Glutamatergic neuron (in vitro differentiated cells): ENCODE results near the gene ELOVL2. TPM values are rescaled to one million over a fixed set of nuclear protein-coding genes. Genes with fewer than 3 reads are reported as not detected.

Experiments
- DNase-seq: peaks from one replicate; pipeline ENCODE4 v3.0.0; 2022
- H3K27ac Mint-ChIP-seq: one replicate; pipeline ENCODE4 v1.8.0; 2020; ENCODE audit warnings: mild to moderate bottlenecking, mixed read lengths, inconsistent platforms; ENCODE audit not compliant: unreplicated experiment
- H3K27me3 Mint-ChIP-seq: one replicate; pipeline ENCODE4 v1.8.0; 2020; ENCODE audit warnings: mild to moderate bottlenecking, moderate library complexity, mixed read lengths, inconsistent platforms; ENCODE audit not compliant: unreplicated experiment
- H3K36me3 Mint-ChIP-seq: one replicate; pipeline ENCODE4 v1.8.0; 2020; ENCODE audit warnings: mild to moderate bottlenecking, mixed read lengths, inconsistent platforms; ENCODE audit not compliant: unreplicated experiment
- H3K4me1 Mint-ChIP-seq: one replicate; pipeline ENCODE4 v1.8.0; 2020; ENCODE audit warnings: mild to moderate bottlenecking, low read depth, mixed read lengths, inconsistent platforms; ENCODE audit not compliant: unreplicated experiment
- H3K4me3 Mint-ChIP-seq: one replicate; pipeline ENCODE4 v1.8.0; 2020; ENCODE audit warnings: mild to moderate bottlenecking, mixed read lengths, inconsistent platforms; ENCODE audit not compliant: unreplicated experiment
- H3K9me3 Mint-ChIP-seq: one replicate; pipeline ENCODE4 v1.8.0; 2020; ENCODE audit warnings: mild to moderate bottlenecking, moderate library complexity, mixed read lengths, inconsistent platforms; ENCODE audit not compliant: unreplicated experiment
- total RNA-seq: library from RNA; stranded (reverse); fragmentation: NEBNext Ultra II Directional; extraction: Animal tissue kit (Norgen Biotek cat#: 25700); gene quantifications from one replicate; pipeline ENCODE4 v1.2.1, GENCODE V29; 2021; ENCODE audit not compliant: unreplicated experiment
- TF ChIP-seq, protein P1 (sequence below): fragments of 200-600 bp; sonication (generic); IDR thresholded peaks from one replicate; pipeline ENCODE4 v1.5.0; 2021; ENCODE audit not compliant: partially characterized antibody, unreplicated experiment

The ELOVL2 gene
- total RNA-seq, 1 donor from 2014 or later, result 10.6 TPM

DNA sequence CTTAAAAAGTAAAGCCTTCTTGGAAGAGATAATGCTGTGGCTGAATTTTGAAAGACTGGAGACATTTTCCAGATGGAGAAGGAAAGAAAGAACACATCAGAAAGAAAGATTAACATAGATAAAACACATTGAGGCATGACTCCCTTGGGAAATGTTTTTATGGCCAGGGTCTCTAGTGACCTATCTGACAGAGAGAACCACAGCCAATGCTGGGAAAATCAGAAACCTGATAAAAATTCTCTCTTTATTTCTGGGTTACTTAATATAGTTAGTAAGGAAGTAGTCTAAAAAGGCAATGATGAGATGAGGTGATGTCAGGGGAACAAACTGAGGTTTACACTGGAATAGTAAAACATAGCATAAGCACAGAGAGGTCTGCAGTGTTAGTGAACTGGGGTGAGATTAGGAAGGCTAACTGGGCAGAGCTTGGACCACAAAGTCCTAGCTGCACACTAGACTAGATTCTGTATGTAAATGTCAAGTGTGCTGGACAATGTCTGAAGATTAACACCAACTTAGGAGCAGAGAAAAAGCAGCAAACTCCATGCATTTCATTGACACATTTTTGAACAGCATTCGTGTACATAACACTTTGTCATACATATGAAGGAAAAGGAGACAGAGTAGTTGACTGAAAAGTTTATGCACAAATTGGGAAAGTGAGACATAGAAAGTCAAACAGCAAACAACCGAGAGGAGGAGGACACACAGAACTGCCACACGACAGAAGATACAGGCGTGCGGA is 31.0 kb downstream of the ELOVL2 start:
- peaks cover 4% of the 10 kb centered on the region for H3K27me3 Mint-ChIP-seq
- TF ChIP-seq, protein P1, sequence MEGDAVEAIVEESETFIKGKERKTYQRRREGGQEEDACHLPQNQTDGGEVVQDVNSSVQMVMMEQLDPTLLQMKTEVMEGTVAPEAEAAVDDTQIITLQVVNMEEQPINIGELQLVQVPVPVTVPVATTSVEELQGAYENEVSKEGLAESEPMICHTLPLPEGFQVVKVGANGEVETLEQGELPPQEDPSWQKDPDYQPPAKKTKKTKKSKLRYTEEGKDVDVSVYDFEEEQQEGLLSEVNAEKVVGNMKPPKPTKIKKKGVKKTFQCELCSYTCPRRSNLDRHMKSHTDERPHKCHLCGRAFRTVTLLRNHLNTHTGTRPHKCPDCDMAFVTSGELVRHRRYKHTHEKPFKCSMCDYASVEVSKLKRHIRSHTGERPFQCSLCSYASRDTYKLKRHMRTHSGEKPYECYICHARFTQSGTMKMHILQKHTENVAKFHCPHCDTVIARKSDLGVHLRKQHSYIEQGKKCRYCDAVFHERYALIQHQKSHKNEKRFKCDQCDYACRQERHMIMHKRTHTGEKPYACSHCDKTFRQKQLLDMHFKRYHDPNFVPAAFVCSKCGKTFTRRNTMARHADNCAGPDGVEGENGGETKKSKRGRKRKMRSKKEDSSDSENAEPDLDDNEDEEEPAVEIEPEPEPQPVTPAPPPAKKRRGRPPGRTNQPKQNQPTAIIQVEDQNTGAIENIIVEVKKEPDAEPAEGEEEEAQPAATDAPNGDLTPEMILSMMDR, result no peak
- H3K9me3 Mint-ChIP-seq, result peaks cover 2% of the 10 kb centered on the region
- H3K4me3 Mint-ChIP-seq, result no peak overlapping the region
- peaks cover 6% of the 10 kb centered on the region for H3K4me1 Mint-ChIP-seq
- H3K36me3 Mint-ChIP-seq, result no peaks in the 10 kb centered on the region
- H3K27ac Mint-ChIP-seq, result no peak overlapping the region
- no peak for DNase-seq

- Mint-ChIP-seq H3K4me1 (peaks cover 6% of the 10 kb centered on the region), H3K36me3 (no peaks in the 10 kb centered on the region)
- TF ChIP-seq, protein P1, result no peak
Observed at GRCh38 chr6:11012295-11012754, 31.8 kb downstream of the ELOVL2 start.

DNA sequence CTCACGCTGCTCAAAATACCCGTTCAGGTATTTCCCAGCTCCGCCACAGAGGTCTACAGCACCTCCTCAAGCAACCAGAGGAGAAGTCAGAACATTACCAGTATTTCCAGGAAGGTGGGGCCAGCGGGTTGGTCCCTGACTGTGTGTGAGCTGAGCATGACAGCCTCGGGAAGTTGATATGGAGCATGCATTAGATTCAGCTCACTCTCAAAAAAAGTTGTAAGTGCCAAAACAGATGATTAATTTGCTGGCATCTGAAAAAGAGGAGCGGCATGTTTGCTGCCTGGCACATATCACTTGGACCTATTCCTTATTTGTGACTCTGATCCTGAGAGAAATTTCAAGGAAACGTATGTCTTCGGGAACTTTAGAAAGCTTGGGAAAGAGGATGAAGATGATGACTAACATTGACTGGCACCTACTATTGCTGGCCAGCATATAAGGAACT is 32.3 kb downstream of the ELOVL2 start:
- Mint-ChIP-seq H3K27ac (no peak overlapping the region), H3K27me3 (peaks cover 4% of the 10 kb centered on the region), H3K9me3 (peaks cover 2% of the 10 kb centered on the region), H3K36me3 (no peaks in the 10 kb centered on the region), H3K4me3 (no peak overlapping the region), H3K4me1 (peaks cover 6% of the 10 kb centered on the region)
- no peak for DNase-seq
- TF ChIP-seq, protein P1, result no peak

More at GRCh38 chr6:11012295-11012754, 31.8 kb downstream of the ELOVL2 start:
- Mint-ChIP-seq H3K27ac (no peak overlapping the region), H3K9me3 (peaks cover 2% of the 10 kb centered on the region), H3K4me3 (no peak overlapping the region), H3K27me3 (peaks cover 4% of the 10 kb centered on the region)
- no peak for DNase-seq

- TF ChIP-seq, protein P1, result no peak
- Mint-ChIP-seq H3K9me3 (no peaks in the 10 kb centered on the region), H3K4me3 (no peak overlapping the region), H3K4me1 (peaks cover 6% of the 10 kb centered on the region), H3K27me3 (peaks cover 4% of the 10 kb centered on the region), H3K27ac (no peak overlapping the region), H3K36me3 (no peaks in the 10 kb centered on the region)
- DNase-seq, result no peak
Observed at GRCh38 chr6:11009353-11009752, 34.8 kb downstream of the ELOVL2 start.

GRCh38 chr6:11008821-11009220 is 35.3 kb downstream of the ELOVL2 start:
- TF ChIP-seq, protein P1, result no peak
- H3K36me3 Mint-ChIP-seq, result no peaks in the 10 kb centered on the region
- no peak for DNase-seq
- peaks cover 6% of the 10 kb centered on the region for H3K4me1 Mint-ChIP-seq
- H3K9me3 Mint-ChIP-seq, result no peaks in the 10 kb centered on the region
- peaks cover 4% of the 10 kb centered on the region for H3K27me3 Mint-ChIP-seq
- H3K4me3 Mint-ChIP-seq, result no peak overlapping the region
- H3K27ac Mint-ChIP-seq, result no peak overlapping the region
